ENCODE data around the gene FRAT1.

The FRAT1 gene

GRCh38 chr10:97363071-97363470 lies 44.0 kb downstream of the FRAT1 start:
- DNase-seq (ENCODE audit: extremely low read depth in 1 of 2, low read depth in 1 of 2): no peak

GRCh38 chr10:97365761-97366351 lies 46.8 kb downstream of the FRAT1 start:
- DNase-seq (ENCODE audit: extremely low read depth in 1 of 2, low read depth in 1 of 2): no peak

GRCh38 chr10:97366572-97366971 lies 47.5 kb downstream of the FRAT1 start:
- DNase-seq (ENCODE audit: extremely low read depth in 1 of 2, low read depth in 1 of 2): no peak

- DNase-seq (ENCODE audit: extremely low read depth in 1 of 2, low read depth in 1 of 2): no peak
Observed at GRCh38 chr10:97367126-97367649, 48.1 kb downstream of the FRAT1 start.
